Stomach (tissue), 19 donors: ENCODE data around the gene PPP2R5B. TPM values are rescaled to one million over a fixed set of nuclear protein-coding genes. Genes with fewer than 3 reads are reported as not detected.

Experiments used
- DNase-seq, 2 donors: peaks; one replicate each; pipeline versions ENCODE4 v3.0.0 to v3.0.0-alpha.2; 2013 to 2019
- H3K27ac ChIP-seq, 5 donors: fragments of 200-600 bp in 4 of 5; sonication (generic) in 4 of 5; one replicate each; pipeline ENCODE4 v1.5.1; 2013 to 2019; ENCODE audit warnings: mild to moderate bottlenecking in 1 of 5, moderate library complexity in 1 of 5
- H3K27me3 ChIP-seq, 3 donors: fragments of 200-600 bp; sonication (generic); one replicate each; pipeline ENCODE4 v1.5.1; 2017 to 2019; ENCODE audit warnings: mixed run types in 1 of 3
- H3K36me3 ChIP-seq, 4 donors: fragments of 200-600 bp; sonication (generic); 1 replicate in 3 of 4; 2 replicates in 1 of 4; pipeline ENCODE4 v1.5.1; 2016 to 2019
- H3K4me1 ChIP-seq, 4 donors: fragments of 200-600 bp; sonication (generic); one replicate each; pipeline ENCODE4 v1.5.1; 2016 to 2019
- H3K4me3 ChIP-seq, 4 donors: fragments of 200-600 bp; sonication (generic) in 3 of 4; one replicate each; pipeline ENCODE4 v1.5.1; 2016 to 2019; ENCODE audit warnings: mild to moderate bottlenecking in 1 of 4
- H3K9me3 ChIP-seq, 4 donors: fragments of 200-600 bp; sonication (generic); one replicate each; pipeline ENCODE4 v1.5.1; 2016 to 2019
- EP300 ChIP-seq: sonication (generic); formaldehyde crosslinking; IDR thresholded peaks from one replicate; pipeline ENCODE4 v1.6.1; 2017; ENCODE audit warnings: antibody characterized with exemption
- POLR2A ChIP-seq, 4 donors: fragments of 450-650 bp; IDR thresholded peaks; one replicate each; pipeline ENCODE4 v1.6.1; 2016; ENCODE audit warnings: antibody characterized with exemption in 4 of 4, control low read depth in 2 of 4, mild to moderate bottlenecking in 1 of 4, moderate library complexity in 1 of 4
- POLR2AphosphoS5 ChIP-seq, 3 donors: sonication (generic); formaldehyde crosslinking; IDR thresholded peaks; one replicate each; pipeline ENCODE4 v1.6.1; 2016; ENCODE audit warnings: antibody characterized with exemption in 3 of 3
- WGBS, 5 donors: extraction: QIAGEN DNeasy Blood & Tissue Kit in 3 of 5; methylation state at CpG; one replicate each; pipeline versions ENCODE4 v1.1.5 to v1.1.7; 2013 to 2018; 5-methylcytosine and 5-hydroxymethylcytosine counted together
- intact Hi-C: fragments of 100-400 bp; cut with DNase I; formaldehyde crosslinking; loops from one replicate; pipeline ENCODE4 v1.15.1; 2023; ENCODE audit warnings: low total_unique reads
- long read RNA-seq, 10 donors: transcript quantifications; one replicate each; lab custom pipeline, GENCODE V29; 2026
- polyA plus RNA-seq, 3 donors: library from polyadenylated mRNA; stranded (reverse); fragments of 200-250 nt; gene quantifications; one replicate each; pipeline ENCODE4 v1.2.3, GENCODE V29; 2013
- total RNA-seq, 5 donors: library from RNA; depleted of rRNA; stranded (reverse); fragments of >200 nt; gene quantifications; one replicate each; pipeline versions ENCODE4 v1.1.0 to v1.2.3, GENCODE V29; 2014 to 2016
- TF ChIP-seq, protein P1 (sequence below), 7 experiments: fragments of 450-650 bp in 4 of 7; fragments of 200-600 bp in 3 of 7; sonication (generic) in 3 of 7; IDR thresholded peaks; one replicate each; pipeline ENCODE4 v1.5.1; 2016 to 2019; ENCODE audit warnings: antibody characterized with exemption in 7 of 7, control low read depth in 2 of 7, mild to moderate bottlenecking in 1 of 7
- donor health status: healthy with polysubstance abuse.
- donor health status: Bipolar disorder and iron deficiency.
- donor health status: healthy.

PPP2R5B gene
- 10 to 100 TPM in 4 of 5 donors, 1 to 10 TPM in 1; 6.6 to 75.6 (median 25.7) TPM for total RNA-seq
- 10 to 100 TPM in 2 of 3 donors, 1 to 10 TPM in 1; 9.8 to 13.8 (median 12.3) TPM for polyA plus RNA-seq
- long read RNA-seq, donor 1, partial matches to known transcripts: 5 of 5 reads
- long read RNA-seq, donor 1, other reads (novel, unspliced or antisense): 0 of 5 reads
- long read RNA-seq, donor 2, transcript PPP2R5B-201 (14 exons, 2,745 nt): major isoform, 5 of 5 reads
- long read RNA-seq, donor 2, partial matches to known transcripts: 0 of 5 reads
- long read RNA-seq, donor 2, other reads (novel, unspliced or antisense): 0 of 5 reads
- long read RNA-seq, donor 3: 0 reads
- long read RNA-seq, donor 4: 0 reads
- long read RNA-seq, donor 5, partial matches to known transcripts: 0 of 2 reads
- long read RNA-seq, donor 5, other reads (novel, unspliced or antisense): 0 of 2 reads
- long read RNA-seq, donor 6, partial matches to known transcripts: 0 of 4 reads
- long read RNA-seq, donor 6, other reads (novel, unspliced or antisense): 0 of 4 reads
- long read RNA-seq, donor 7: 0 reads
- long read RNA-seq, donor 8, partial matches to known transcripts: 0 of 1 reads
- long read RNA-seq, donor 8, other reads (novel, unspliced or antisense): 0 of 1 reads
- long read RNA-seq, donor 9: 0 reads
- long read RNA-seq, donor 10: 0 reads

DNA sequence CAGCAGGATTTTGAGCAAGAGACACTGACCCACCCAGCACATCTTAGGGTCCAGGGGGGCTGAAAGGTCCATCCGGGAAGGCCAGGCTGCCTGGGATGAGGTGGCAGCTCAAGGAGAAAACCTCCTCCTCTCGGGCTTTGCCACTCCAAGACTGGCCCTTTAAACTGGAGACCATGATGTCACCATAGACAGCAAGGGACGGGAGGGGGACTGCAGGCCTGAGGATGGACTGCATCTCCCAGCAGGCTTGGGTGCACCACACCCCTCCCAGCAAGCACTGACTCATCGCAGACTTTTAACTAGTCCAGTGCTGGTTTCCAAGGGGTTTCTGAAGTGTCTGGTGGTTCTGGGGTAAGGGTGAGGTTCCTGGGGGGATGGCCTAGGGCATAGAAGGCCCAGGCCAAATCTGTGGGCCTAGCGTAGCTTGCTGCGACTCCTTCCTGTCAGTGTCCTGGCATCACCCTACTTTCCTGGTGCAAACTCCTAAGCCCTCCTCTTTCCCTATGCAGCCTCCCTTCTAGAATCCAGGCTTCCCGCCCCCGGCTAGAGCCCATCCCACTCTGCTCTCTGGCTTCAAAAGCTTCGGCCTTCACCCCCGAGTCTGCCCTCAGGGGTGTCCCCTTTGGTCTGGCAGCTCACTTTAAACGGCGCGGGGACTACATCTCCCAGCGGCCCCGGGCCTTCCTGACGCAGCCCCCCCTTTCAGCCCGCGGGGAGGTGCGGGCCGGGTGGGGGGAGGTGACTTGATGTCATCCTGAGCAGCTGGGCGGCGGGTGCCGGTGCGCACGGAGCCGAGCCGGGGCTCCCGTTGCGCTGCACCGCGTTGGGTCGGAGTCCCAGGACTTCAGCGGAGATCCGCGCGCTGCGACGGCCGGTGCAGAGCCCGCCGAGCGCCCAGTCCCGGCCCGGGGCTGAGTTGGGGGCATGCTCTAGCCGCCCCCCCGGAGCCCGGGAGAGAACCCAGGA is at the start of gene PPP2R5B:
PPP2R5B (plus strand) TSS at position 746 of the 966 bp plus-strand sequence. CDS start 1,046 bp downstream, outside the sequence.
- Histone ChIP-seq H3K4me1 (peaks cover 10 to 32% (median 30%) of the 10 kb centered on the region in 4 donors), H3K9me3 (no peaks in the 10 kb centered on the region), H3K27me3 (no peaks in the 10 kb centered on the region), H3K36me3 (peaks cover 10 to 29% (median 24%) of the 10 kb centered on the region in 4 donors), H3K27ac (peak within 1 kb of the TSS; percentile 81 to 97 (median 96)), H3K4me3 (peak within 1 kb of the TSS; percentile 85 to 100 (median 92))
- 0 to 4% (median 1%) methylated on average over 14 to 47 of the region's 47 CpGs for WGBS, 5 donors
- DNase-seq: peak; percentile 95 to 97
- TF ChIP-seq POLR2A (IDR thresholded peaks at IDR 0.05): peak in 1 of 4 donors; percentile 64
- peak; percentile 90 to 96 (median 93) for TF ChIP-seq POLR2AphosphoS5 (IDR thresholded peaks at IDR 0.05)
- TF ChIP-seq, protein P1, sequence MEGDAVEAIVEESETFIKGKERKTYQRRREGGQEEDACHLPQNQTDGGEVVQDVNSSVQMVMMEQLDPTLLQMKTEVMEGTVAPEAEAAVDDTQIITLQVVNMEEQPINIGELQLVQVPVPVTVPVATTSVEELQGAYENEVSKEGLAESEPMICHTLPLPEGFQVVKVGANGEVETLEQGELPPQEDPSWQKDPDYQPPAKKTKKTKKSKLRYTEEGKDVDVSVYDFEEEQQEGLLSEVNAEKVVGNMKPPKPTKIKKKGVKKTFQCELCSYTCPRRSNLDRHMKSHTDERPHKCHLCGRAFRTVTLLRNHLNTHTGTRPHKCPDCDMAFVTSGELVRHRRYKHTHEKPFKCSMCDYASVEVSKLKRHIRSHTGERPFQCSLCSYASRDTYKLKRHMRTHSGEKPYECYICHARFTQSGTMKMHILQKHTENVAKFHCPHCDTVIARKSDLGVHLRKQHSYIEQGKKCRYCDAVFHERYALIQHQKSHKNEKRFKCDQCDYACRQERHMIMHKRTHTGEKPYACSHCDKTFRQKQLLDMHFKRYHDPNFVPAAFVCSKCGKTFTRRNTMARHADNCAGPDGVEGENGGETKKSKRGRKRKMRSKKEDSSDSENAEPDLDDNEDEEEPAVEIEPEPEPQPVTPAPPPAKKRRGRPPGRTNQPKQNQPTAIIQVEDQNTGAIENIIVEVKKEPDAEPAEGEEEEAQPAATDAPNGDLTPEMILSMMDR (IDR thresholded peaks at IDR 0.05): peak in 1 of 7 experiments; percentile 17
- TF ChIP-seq EP300: peak; percentile 41
- intact Hi-C loops: no loop called here

DNA sequence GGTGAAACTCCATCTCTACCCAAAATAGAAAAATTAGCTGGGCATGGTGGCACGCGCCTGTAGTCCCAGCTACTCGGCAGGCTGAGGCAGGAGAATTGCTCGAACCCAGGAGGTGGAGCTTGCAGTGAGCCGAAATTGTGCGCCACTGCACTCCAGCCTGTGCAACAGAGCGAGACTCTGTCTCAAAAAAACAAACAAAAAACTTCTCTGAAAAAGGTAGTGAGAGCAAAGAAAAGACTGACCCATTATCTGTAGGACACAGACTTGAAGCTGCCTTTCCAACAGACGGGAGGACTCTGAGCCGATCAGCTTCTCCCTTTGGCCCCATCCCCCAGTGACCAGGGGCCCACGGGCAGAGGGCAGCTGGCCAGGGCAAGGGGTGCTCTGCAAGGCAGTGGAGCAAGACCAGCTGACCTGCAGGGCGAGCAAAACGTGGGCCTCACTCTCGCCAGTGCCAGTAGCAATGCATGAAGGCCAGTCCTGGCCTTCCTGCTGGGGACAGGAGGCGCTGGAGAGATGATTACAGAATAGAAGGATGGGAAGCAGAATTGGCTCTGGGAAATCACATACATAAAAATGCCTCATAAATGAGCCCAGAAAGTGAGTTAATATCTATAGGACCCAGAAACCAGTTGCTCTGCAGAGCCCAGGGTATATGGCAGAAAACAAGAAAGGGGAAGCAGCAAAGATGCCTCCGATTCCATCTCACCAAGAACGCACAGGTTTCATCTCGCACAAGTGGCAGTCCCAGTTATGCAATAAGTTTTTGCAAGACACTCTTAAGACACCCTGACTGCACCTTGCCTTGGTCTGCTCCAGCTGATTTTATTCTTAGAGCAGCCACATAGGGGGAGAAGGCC is 48.9 kb upstream of the PPP2R5B start:
- peak overlapping the region; percentile 79 to 98 (median 92) for H3K4me3 ChIP-seq
- H3K4me1 ChIP-seq: peaks cover 59 to 92% (median 86%) of the 10 kb centered on the region in 4 donors
- H3K27me3 ChIP-seq: no peaks in the 10 kb centered on the region
- intact Hi-C loops: no loop called here
- TF ChIP-seq POLR2A (IDR thresholded peaks at IDR 0.05) (no peak), POLR2AphosphoS5 (IDR thresholded peaks at IDR 0.05) (no peak), EP300 (no peak)
- TF ChIP-seq, protein P1 (IDR thresholded peaks at IDR 0.05): no peak
- peak overlapping the region in 4 of 5 donors; percentile 90 to 94 (median 94) for H3K27ac ChIP-seq
- whole genome bisulfite sequencing, 5 donors: 55 to 76% (median 72%) methylated on average over 17 of the region's 17 CpGs
- no peak for DNase-seq
- H3K36me3 ChIP-seq: peaks cover 28 to 42% (median 32%) of the 10 kb centered on the region in 4 donors
- no peaks in the 10 kb centered on the region for H3K9me3 ChIP-seq

DNA sequence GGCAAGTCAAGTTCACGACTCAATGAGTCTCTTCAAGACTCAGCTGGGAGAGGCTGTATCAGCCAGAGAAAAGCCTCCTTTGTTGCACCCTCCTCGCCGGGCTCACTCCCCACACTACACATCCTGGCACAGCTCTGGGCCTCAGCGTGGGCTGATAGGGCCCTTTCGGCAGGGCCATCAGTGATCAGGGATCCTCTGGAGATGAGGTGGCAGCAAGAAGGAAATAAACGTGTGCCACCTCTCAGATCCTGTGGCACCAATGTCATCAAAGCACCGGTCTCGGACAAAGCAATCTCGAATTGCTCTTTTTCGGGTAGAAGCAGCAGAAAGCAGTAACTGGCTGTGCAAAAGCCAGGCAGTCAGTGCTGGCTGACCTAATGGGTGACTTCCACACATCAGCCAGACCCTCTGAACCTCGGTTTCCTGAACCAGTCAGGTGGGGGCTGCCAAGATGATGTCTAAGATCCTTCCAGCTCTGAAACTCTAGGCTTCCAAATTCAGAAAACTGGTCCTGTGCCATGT is 48.2 kb upstream of the PPP2R5B start:
- intact Hi-C loops: no loop called here
- H3K4me1 ChIP-seq: peaks cover 52 to 92% (median 86%) of the 10 kb centered on the region in 4 donors
- 20 to 33% (median 26%) methylated on average over 9 to 11 of the region's 11 CpGs for WGBS, 5 donors
- TF ChIP-seq EP300: no peak
- no peak for TF ChIP-seq POLR2A (IDR thresholded peaks at IDR 0.05)
- TF ChIP-seq, protein P1 (IDR thresholded peaks at IDR 0.05): no peak
- peak in 1 of 3 donors; percentile 12 for TF ChIP-seq POLR2AphosphoS5 (IDR thresholded peaks at IDR 0.05)
- peak overlapping the region; percentile 90 to 94 (median 93) for H3K27ac ChIP-seq
- peaks cover 25 to 37% (median 31%) of the 10 kb centered on the region in 4 donors for H3K36me3 ChIP-seq
- H3K9me3 ChIP-seq: no peaks in the 10 kb centered on the region
- H3K4me3 ChIP-seq: peak overlapping the region; percentile 79 to 98 (median 92)
- DNase-seq: no peak
- no peaks in the 10 kb centered on the region for H3K27me3 ChIP-seq
